ENCODE results near the gene MCC.

MCC gene

DNA sequence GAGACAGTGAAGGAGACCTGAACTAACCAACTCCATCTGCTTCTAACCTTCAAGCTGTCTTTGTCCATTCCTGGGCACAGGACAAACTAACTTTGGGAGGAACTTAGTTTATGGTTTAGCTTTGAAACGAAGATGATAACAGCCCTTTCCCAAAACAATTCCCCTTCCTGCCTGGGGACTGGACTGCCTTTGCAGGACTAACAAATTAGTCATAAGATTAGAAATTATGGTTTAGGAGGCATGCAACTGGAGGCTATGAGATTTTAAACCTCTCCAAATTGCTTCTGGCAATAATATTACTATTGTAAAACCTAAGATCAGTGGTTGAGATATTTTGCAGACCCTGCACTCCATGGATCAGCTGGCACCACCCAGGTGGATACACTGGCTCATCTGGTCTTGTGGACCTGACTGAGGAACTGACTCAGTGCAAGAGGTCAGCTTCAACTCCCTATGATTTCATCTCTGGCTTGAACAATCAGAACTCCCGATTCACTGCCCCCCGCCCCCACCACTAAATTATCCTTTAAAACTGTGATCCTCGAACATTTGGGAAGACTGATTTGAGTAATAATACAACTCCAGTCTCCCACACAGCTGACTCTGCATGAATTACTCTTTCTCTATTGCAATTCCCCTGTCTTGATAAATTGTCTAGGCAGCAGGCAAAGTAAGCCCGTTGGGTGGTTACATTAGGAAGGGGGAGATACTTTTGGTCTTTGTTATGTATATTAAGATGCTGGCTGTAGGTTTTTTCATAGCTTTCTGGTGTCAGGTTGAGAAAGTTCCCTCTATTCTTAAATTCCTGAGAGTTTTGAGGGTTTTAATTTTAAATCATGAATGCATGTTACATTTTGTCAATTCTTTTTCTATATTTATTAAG is 266.7 kb downstream of the MCC start:
- DNase-seq (ENCODE audit: low read depth) = no peak

DNA sequence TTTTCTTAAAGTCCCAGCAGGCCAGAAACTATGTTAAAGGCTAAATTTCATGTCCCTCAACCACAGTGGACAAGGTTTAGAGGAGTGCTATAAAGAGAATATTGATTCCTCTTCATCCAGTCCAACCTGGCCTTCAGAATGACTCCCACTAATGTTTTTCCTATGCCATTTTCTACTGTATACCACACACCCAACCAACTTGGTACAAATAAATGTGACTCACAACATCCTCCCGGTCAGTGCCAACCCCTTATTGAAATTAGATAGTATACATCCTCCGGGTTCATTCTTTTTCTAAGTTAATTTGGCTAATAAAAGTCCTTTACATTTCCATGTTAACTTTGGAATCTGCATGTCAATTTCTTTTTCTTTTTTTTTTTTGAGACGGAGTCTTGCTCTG is 268.6 kb downstream of the MCC start:
- no peak for DNase-seq (ENCODE audit: low read depth)

DNA sequence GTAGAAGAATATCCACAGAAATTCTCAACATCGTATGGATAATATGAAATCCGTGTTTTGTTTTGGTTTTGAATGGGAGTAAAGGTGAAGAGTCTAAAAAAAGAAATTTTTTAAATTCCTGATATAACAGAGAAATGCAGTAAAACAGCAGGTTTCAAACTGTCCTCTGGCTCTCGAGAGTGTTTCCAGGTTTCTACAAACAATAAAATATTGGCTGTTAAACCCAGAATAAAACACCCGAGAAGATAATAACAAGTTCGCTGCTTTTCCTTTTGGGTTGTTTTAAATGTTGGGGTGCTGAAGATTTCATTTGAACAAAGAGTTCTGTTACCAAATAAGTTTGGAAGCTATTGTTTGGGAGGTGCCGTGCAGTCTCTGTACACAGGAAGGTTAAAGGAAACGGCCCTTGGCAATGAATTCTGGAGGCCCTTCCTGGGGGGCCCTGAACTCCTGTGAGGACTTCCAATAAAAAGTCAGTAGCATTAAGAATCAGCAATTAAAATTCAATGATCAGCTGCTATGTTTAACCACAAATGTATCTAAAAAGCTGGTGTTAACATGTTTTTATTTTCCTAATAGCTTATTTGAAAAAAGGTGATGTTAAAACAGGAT is 269.2 kb downstream of the MCC start:
- no peak for DNase-seq (ENCODE audit: low read depth)

DNA sequence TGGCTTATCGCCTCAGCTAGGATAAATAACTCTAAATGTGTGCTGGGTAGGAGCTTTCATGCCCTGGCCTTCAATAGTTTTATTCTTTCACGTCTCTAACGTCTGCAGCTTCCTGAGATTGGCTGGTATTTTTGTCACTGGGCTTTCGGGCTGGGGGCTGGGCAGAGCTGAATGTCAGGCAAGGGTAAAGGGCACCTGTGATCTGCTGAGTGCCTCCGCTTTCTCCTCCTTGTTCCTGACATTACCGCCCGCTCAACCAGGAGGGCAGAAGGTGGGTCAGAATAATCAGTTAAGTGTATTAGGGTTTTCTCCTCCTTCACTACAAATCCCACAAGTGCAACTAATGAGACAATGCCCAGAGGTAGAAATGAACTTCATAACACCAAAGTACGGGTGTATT is 270.1 kb downstream of the MCC start:
- no peak for DNase-seq (ENCODE audit: low read depth)

DNA sequence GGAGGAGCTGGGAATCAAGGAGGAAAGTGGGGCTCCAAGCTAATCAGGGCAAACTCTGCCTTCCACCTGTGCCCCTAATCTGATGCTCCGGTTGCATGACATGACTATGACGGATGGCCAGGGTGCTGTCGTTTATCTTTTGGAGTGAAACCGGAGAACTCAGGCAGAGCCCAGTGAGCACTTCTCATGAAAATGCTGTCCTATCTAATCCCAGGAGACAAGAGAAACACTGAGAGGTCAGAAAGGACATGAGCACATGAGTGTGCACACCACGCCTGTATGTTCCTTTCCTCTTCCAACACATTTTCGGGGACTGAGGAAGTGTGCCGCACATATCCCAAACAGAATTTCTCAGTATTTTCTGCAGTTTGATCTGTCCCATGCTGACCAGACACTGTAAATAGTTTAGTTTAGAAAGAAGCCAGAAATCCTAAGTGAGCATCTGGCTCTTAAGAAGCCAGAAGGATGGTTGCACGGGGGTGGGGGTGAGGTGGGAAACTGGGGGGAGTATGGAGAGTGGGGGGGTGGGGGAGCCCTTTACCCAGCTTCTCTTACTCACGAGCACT is 270.6 kb downstream of the MCC start:
- DNase-seq (ENCODE audit: low read depth) = no peak

DNA sequence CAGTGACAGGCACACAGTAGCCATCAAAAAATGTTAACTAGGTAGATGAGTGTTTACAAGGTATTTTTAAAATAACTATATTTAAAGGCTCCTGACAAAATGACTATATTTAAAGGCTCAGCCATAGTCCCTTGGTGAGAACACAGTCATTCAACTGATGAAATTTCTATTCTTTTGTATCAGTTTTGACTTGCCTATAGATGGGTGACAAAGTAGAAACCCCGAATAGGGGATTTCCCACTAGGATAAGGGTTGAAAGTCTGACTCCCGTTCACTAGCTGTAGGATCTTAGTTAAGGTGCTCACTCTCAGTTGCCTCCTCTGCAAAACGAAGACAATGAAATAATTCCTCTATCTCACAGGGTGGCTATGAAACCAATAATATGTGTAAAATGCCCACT is 271.7 kb downstream of the MCC start:
- DNase-seq (ENCODE audit: low read depth) = no peak

DNA sequence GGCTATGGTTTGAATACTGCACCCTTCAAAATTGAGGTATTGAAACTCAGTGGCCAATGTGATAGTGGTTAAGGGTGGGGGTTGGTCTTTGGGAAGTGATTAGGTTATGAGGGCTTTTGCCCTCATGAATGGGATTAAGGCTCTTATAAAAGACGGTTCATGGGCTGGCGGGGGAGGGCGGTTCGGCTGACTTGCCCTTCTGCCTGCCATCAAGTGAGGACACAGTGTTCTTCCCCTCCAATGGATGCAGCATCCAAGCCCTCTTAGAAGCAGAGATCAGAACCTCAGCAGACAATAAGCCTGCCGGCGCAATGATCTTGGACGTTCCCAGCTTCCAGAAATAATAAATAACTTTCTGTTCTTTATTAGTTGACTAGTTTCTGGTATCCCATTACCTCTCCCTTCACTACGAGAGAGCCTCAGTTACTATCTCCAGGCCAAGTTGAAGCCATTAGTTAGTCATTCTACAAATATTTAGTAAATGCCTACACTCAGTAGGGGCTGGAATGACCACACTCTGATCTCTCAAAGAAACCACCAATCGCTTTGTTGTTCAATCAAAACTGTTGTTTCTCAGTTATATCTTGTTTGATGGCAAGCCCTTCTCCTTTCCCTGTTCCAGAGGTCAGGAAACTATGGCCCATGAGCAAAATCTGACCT is 272.7 kb downstream of the MCC start:
- DNase-seq (ENCODE audit: low read depth) = no peak

DNA sequence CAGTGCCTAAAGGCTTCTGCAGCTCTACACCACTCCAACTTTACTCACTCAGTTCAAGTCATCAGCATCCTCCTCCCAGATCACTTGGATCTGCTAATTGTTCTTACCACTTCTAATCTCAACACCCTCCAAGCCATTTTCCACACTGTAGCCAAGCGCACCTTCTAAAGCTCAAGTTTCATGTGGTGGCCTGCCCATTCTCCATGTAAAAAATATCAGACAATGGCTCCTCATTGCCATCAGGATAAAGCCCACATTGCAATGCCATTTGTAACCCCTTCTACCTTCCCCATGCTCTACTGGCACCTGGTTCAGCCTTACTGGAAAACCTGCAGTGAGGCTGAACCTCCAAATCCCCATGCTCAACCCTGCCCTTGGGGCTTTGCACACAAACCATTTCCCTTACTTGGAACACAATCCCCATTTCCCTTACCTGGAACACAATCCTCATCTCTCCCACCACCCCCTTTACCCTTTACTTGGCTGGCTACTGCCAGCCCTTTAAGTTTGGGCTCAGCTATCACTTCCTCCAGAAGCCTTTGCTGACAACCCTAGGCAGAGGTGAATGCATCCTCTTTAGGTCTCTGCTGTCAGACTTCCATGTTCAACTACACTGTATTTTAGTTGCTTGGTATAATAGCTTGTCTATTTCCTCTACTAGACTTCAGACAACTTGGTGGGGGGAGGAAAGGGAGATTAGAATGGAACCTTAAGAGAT is 273.5 kb downstream of the MCC start:
- DNase-seq (ENCODE audit: low read depth) = no peak

DNA sequence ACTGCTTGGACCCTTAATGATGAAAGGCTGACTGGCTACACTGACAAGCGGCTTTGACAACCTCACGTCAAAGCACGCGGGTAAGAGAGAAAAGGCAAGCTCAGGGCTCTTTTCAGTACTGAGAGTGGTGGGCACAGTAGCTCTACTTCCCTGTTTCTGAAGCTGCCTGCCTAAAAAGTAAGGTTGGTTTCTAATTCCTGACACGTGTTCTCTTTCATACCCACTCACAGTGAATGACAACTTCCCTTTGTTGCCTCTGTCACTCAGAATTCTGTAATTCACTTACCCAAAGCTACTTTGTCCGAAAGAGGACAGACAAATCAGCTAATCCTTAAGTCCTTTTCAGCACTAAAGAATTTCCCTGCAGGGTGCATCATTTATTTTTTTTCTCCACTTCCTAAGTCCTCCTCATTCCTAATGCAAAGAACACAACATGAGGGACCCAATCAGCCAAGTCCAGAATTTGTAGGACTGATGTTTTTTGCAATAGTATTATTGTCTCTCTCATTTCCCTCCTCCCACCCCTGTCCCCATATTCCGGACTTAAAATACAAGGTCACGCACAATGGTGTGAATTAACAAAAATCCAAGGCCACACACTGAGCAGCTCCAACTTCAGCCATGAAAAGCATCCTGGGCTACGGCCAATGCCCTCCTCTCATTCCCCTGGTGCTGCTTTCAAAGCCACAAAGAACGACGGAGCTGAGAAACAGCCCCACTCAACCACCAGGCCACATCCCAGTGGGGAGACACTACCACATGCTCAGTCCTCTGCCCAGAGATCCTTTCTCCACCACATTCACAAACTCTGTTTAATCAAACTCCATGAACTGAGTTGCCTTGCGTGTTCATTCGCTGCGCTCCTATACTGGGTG is 274.5 kb downstream of the MCC start:
- DNase-seq (ENCODE audit: low read depth) = no peak

DNA sequence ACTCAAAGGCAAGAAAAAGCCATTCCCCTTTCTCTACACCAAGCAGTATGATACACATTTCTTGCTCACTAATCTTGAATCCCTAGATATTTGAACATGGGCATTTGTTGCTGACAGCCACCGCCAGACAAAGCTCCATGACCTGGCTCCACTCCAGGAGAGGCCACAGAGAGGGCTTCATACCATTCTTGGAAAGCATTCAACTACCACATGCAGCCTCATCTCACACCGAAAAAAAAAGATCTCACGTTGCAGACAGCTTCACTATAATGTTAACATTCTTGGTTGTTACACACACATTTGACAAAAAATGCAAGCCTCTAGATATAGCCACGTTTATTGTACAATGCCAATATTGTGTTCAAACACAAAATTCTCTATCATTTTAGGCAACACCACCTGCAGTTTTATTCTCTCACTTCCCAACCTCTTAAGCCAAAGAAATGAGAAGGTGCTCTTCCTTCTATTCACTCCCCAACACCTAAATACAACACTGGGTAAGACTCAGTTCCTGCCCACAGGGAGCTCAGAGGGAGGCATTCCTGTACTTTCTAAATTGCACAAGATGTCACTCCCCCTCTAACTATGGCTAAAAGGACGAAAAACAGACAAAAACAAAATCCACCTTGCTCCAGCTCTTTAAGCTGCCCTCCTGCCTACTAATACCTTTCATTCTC is 275.9 kb downstream of the MCC start:
- no peak for DNase-seq (ENCODE audit: low read depth)

DNA sequence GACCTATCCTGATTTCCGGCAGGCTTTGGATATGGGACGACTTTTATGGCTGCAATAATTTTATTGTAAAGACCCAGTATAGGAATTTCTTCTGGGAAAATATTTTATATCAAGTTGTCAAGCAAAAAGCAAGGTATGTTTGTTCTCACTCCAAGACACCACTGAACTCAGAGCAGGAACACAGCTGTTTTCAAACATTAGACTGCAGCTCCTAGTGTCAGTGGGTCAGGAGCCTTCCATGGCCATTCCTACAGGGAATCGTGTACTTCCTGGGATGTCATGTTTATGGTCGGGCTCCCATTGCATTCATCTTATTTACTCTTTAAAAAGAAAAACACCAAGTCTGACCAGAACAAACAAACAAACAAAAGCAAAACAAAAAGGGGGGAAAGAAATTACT is 278.8 kb downstream of the MCC start:
- DNase-seq (ENCODE audit: low read depth) = no peak

DNA sequence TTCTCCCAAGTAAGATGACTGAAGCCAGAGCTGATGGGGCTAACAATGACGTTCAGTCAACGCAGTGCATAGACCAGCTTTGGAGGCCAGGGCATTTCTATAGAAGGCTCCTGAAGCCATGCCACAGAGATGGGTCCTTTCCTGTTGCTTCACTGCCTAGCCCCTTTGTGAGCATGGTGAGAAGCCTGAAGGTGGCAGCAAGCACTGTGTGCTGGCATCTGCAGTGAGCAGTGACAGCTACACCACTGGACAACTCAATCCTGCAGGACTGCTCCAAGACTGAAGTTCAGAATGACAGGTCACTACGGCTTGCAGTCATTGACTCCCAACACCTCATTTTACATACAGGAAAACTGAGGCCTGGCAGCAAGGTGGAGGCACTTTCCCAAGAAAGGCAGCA is 282.4 kb downstream of the MCC start:
- no peak for DNase-seq (ENCODE audit: low read depth)

DNA sequence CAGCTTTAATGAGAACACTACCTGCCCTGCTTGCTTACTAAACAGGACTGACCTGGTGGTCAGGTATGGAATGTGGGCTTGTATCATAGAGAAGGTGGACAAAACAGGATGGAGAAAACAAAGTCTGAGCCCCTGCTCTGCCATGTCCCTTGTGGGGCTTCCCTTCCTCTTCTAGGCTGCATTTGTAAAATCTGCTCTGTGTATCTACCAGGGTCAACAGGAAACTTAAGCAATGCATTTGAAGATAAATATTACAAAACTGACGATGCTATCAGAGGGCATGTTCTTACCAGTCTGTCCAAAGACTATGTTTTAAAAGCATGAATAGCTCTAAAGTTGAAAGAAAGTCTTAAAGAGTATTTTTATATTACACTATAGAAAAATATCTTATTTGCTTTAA is 282.9 kb downstream of the MCC start:
- DNase-seq (ENCODE audit: low read depth) = no peak

DNA sequence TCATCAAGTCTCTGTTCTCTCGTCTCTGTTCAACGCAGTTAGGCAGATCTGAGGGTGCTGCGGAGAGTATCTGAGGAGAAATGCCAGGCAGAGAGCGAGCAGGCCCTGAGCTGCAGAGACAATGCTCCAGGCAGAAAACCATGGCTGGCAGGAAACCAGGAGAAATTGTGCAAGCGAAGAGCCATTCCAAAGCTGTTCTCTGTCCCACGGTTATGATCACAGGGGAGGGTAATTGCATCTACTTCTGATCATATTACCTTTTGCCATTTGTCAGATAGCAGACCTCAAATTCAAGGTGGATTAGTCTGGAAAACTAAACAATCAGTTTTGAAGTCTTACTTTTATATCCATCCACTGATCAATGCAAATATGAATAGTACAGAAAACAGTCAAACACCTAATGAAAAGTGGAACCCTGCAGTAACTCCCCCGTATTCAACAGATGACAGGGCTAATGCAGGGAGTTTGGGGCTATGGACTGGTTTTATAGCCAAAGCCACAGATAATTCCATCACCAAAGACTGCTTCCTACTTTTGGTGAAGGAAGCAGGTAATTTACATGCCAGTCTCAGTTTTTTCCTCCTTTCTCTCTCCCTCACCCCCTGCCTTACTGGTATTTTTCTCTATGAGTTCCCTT is 283.6 kb downstream of the MCC start:
- no peak for DNase-seq (ENCODE audit: low read depth)

DNA sequence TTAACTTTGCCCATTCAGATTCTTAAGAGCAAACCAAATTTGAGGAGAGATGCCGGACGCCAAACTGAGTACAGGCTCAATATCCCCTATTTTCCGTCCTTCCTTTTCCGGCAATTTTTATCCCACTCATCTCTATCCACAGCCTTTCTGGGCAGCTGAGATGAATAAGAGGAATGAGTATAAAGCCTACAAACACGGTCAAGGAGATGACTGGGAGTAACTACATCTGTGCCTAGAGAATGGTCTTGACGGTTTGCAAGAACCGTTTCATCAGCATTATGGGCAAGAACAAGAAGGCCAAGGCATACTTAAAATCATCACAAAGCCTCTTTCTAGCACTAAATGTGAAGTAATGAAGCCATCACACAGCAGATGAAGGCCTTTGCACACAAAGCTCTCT is 284.3 kb downstream of the MCC start:
- no peak for DNase-seq (ENCODE audit: low read depth)

DNA sequence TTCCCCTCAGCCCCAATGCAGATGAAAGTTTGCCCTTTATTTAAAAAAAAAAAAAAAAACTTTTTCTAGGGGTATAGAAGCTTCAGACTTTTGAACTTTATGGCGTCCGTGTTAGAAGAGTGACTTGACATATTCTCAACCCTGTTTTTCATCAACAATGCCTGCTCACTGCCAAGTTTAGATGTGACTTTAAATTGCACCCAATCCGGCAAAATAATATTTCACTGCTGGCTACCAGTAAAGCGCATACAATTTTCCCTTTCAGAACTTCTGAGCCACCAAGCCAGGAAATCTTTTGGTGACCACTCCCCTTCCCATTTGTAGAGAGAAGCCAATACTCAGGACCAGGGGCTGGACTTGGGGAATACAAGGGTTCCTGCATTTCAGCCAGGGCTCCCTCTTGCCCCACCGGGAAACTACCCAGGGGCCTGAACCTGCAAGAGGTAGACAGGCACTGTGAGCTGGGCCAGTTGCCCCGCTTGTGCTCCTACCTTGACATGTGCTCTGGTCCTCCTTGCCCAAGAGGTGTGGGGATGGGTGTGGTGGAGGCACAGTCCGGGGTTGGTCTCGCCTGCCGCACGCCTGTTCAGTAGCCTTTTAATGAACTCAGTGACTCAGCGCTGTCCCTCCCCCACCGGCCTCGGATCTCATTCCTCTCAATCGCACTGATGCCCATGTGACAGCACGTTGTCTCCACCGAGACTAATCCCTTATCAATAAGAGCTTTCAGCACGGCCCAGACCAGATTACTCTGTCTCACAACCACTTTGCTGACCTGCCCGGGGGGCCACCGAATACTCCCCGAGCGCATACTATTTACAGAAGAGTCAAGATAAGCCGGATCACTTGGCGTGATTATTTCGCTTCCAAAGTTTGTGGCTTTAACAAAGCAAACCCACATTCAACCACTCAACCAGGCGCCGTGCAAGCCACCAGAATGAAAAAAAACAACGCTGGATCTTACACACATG is 285.2 kb downstream of the MCC start:
- no peak for DNase-seq (ENCODE audit: low read depth)

DNA sequence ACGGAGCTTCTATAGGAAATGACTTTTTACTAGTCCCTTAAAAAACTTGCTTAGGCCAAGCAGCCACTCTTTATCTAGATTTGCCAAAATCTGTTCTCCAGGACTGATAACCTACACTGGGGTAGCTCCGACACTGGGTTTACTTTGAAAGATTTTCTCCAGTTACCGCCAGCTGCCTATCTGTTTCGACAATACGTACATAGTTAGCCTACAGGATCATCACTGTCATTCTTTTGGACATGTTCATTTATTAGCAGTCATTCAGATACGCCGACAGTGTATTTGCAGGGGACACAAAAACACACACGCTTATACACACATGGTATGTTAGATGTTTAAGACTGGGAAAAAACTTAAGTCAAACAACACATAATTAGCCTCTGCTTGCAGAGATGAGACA is 286.0 kb downstream of the MCC start:
- no peak for DNase-seq (ENCODE audit: low read depth)

DNA sequence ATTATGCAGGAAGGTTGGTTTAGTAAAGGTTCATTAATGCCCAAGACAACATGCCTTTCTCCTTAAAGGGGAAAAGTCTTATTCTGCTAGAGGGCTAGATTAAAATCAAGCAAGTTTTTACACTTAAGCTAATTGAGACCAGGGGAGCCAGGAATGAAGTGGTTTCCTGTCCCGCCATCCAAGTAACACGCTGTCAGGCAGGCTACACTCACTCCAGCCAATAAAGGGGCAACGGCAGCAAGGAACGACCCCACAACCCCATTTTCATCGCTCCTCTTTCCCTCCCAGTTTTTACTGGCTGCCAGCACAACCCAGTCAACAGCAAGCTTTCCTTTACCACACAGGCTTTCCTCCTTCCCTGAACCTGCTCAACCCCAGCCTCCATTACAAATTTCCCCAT is 286.5 kb downstream of the MCC start:
- DNase-seq (ENCODE audit: low read depth) = no peak
